ENCODE measurements around the gene C16orf89.

GRCh38 chr16:5003828-5004227, 61.9 kb downstream of the C16orf89 start:
- no peak for TF ChIP-seq MAX (IDR thresholded peaks at IDR 0.05; ENCODE audit: low read depth)
- no peak for TF ChIP-seq RXRA (IDR thresholded peaks at IDR 0.05; ENCODE audit: borderline replicate concordance, low read depth)
- no peak for TF ChIP-seq EP300 (IDR thresholded peaks at IDR 0.05; ENCODE audit: borderline replicate concordance in 1 of 2, low read depth in 1 of 2, low read length in 1 of 2)
- no peak for TF ChIP-seq POLR2AphosphoS5 (IDR thresholded peaks at IDR 0.05; ENCODE audit: low read depth, low read length)
- no peak for TF ChIP-seq RAD21 (IDR thresholded peaks at IDR 0.05; ENCODE audit: low read length)
- no peak for TF ChIP-seq MXI1 (IDR thresholded peaks at IDR 0.05; ENCODE audit: low read depth, low read length)
- no peak for TF ChIP-seq CTCF (IDR thresholded peaks at IDR 0.05)
- no peak for TF ChIP-seq EZH2phosphoT487 (IDR thresholded peaks at IDR 0.05; ENCODE audit: borderline replicate concordance, low read depth)
- TF ChIP-seq YY1 (IDR thresholded peaks at IDR 0.05; ENCODE audit: low read depth): no peak
- no peak for TF ChIP-seq GATA2 (CRISPR knock-in tag; IDR thresholded peaks at IDR 0.05)
- no peak for TF ChIP-seq JUND (IDR thresholded peaks at IDR 0.05)
- TF ChIP-seq ZBTB33 (IDR thresholded peaks at IDR 0.05; ENCODE audit: borderline replicate concordance, low read depth): no peak

Measured in SK-N-SH (cell line).